NCI-H460 (cell line): ENCODE data around the gene RBM10. TPM values are rescaled to one million over a fixed set of nuclear protein-coding genes. Genes with fewer than 3 reads are reported as not detected.
A peak's percentile ranks its signal among the peaks of the same experiment; 100 is the strongest.

Experiments
- DNase-seq: peaks from one replicate; pipeline ENCODE4 v3.0.0-alpha.2; 2016; ENCODE audit warnings: low read depth; ENCODE audit errors: extremely low read depth
- total RNA-seq: library from RNA; depleted of rRNA; stranded (reverse); fragments of >200 nt; shearing (Covaris generic); gene quantifications from 2 replicates; pipeline ENCODE4 v1.2.3, GENCODE V29; 2014

The RBM10 gene
- total RNA-seq, 1 experiment from 2014 or later, result 28.1 TPM

GRCh38 chrX:47194194-47194787, 49.3 kb downstream of the RBM10 start:
- DNase-seq, result no peak

GRCh38 chrX:47196098-47196497, 51.1 kb downstream of the RBM10 start:
- DNase-seq, result no peak

GRCh38 chrX:47197526-47197925, 52.5 kb downstream of the RBM10 start:
- DNase-seq, result no peak

- DNase-seq, result no peak
Observed at GRCh38 chrX:47198026-47198686, 53.1 kb downstream of the RBM10 start.

- DNase-seq, result no peak
Observed at GRCh38 chrX:47198687-47199080, 53.7 kb downstream of the RBM10 start.

GRCh38 chrX:47199286-47199685, 54.3 kb downstream of the RBM10 start:
- no peak for DNase-seq

- peak; percentile 18 for DNase-seq
Observed at GRCh38 chrX:47200385-47201150, 55.5 kb downstream of the RBM10 start.

GRCh38 chrX:47201345-47201944, 56.4 kb downstream of the RBM10 start:
- DNase-seq, result no peak

GRCh38 chrX:47202316-47202715, 57.3 kb downstream of the RBM10 start:
- no peak for DNase-seq

- no peak for DNase-seq
Observed at GRCh38 chrX:47202877-47203276, 57.9 kb downstream of the RBM10 start.

GRCh38 chrX:47204970-47205369, 59.9 kb downstream of the RBM10 start:
- DNase-seq, result no peak

GRCh38 chrX:47206316-47206715, 61.3 kb downstream of the RBM10 start:
- no peak for DNase-seq

- no peak for DNase-seq
Observed at GRCh38 chrX:47208108-47208507, 63.1 kb downstream of the RBM10 start.

- no peak for DNase-seq
Observed at GRCh38 chrX:47209508-47210238, 64.7 kb downstream of the RBM10 start.

GRCh38 chrX:47210661-47211425, 65.8 kb downstream of the RBM10 start:
- DNase-seq, result no peak

GRCh38 chrX:47212381-47213293, 67.6 kb downstream of the RBM10 start:
- no peak for DNase-seq

GRCh38 chrX:47214435-47215077, 69.5 kb downstream of the RBM10 start:
- no peak for DNase-seq

- DNase-seq, result no peak
Observed at GRCh38 chrX:47215291-47215900, 70.4 kb downstream of the RBM10 start.
